ENCODE measurements around the gene TRIM2. TPM values are rescaled to one million over a fixed set of nuclear protein-coding genes. Genes with fewer than 3 reads are reported as not detected.
A peak's percentile ranks its signal among the peaks of the same experiment; 100 is the strongest.

Gene TRIM2
- total RNA-seq, 1 donor from 2014 or later, result 0.09 TPM

- Mint-ChIP-seq H3K9me3 (no peaks in the 10 kb centered on the region), H3K27me3 (ENCODE audit: low read depth) (peaks cover 57% of the 10 kb centered on the region), H3K27ac (no peak overlapping the region), H3K4me3 (ENCODE audit: low read depth) (no peak overlapping the region), H3K4me1 (ENCODE audit: low read depth) (peaks cover 5% of the 10 kb centered on the region), H3K36me3 (ENCODE audit: low read depth) (no peaks in the 10 kb centered on the region)
- intact Hi-C loops (cut with micrococcal nuclease), result no loop called here
- no peak for DNase-seq (ENCODE audit: low spot score)
Observed at GRCh38 chr4:153217440-153217839, 13.2 kb downstream of the TRIM2 start.

GRCh38 chr4:153218961-153219360, 14.7 kb downstream of the TRIM2 start:
- no peak for DNase-seq (ENCODE audit: low spot score)
- intact Hi-C loops (cut with micrococcal nuclease), result no loop called here
- Mint-ChIP-seq H3K27me3 (ENCODE audit: low read depth) (peaks cover 69% of the 10 kb centered on the region), H3K4me3 (ENCODE audit: low read depth) (no peak overlapping the region), H3K36me3 (ENCODE audit: low read depth) (no peaks in the 10 kb centered on the region), H3K9me3 (no peaks in the 10 kb centered on the region), H3K4me1 (ENCODE audit: low read depth) (peaks cover 9% of the 10 kb centered on the region), H3K27ac (no peak overlapping the region)

GRCh38 chr4:153220682-153221395, 16.6 kb downstream of the TRIM2 start:
- Mint-ChIP-seq H3K4me1 (ENCODE audit: low read depth) (peaks cover 9% of the 10 kb centered on the region), H3K4me3 (ENCODE audit: low read depth) (no peak overlapping the region), H3K27ac (no peak overlapping the region), H3K36me3 (ENCODE audit: low read depth) (no peaks in the 10 kb centered on the region), H3K27me3 (ENCODE audit: low read depth) (peaks cover 77% of the 10 kb centered on the region), H3K9me3 (peaks cover 7% of the 10 kb centered on the region)
- intact Hi-C loops (cut with micrococcal nuclease), result loop anchor here (5.0 to 10.0 kb wide), 2 partner anchors 69 to 354 kb away; no protein-coding TSS in a partner anchor
- no peak for DNase-seq (ENCODE audit: low spot score)

- Mint-ChIP-seq H3K27ac (no peak overlapping the region), H3K9me3 (peaks cover 7% of the 10 kb centered on the region), H3K4me1 (ENCODE audit: low read depth) (peaks cover 9% of the 10 kb centered on the region), H3K27me3 (ENCODE audit: low read depth) (peaks cover 81% of the 10 kb centered on the region), H3K4me3 (ENCODE audit: low read depth) (peak overlapping the region; percentile 65), H3K36me3 (ENCODE audit: low read depth) (no peaks in the 10 kb centered on the region)
- intact Hi-C loops (cut with micrococcal nuclease), result loop anchor here (5.0 to 10.0 kb wide), 2 partner anchors 70 to 353 kb away; no protein-coding TSS in a partner anchor
- no peak for DNase-seq (ENCODE audit: low spot score)
Observed at GRCh38 chr4:153221783-153222706, 17.8 kb downstream of the TRIM2 start.

GRCh38 chr4:153222707-153223426, 18.6 kb downstream of the TRIM2 start:
- no peak for DNase-seq (ENCODE audit: low spot score)
- peak overlapping the region; percentile 65 for H3K4me3 Mint-ChIP-seq (ENCODE audit: low read depth)
- intact Hi-C loops (cut with micrococcal nuclease), result loop anchor here (5.0 to 10.0 kb wide), 2 partner anchors 71 to 352 kb away; no protein-coding TSS in a partner anchor
- peaks cover 7% of the 10 kb centered on the region for H3K9me3 Mint-ChIP-seq
- no peaks in the 10 kb centered on the region for H3K36me3 Mint-ChIP-seq (ENCODE audit: low read depth)
- peaks cover 9% of the 10 kb centered on the region for H3K4me1 Mint-ChIP-seq (ENCODE audit: low read depth)
- H3K27me3 Mint-ChIP-seq (ENCODE audit: low read depth), result peaks cover 79% of the 10 kb centered on the region
- H3K27ac Mint-ChIP-seq, result no peak overlapping the region

DNA sequence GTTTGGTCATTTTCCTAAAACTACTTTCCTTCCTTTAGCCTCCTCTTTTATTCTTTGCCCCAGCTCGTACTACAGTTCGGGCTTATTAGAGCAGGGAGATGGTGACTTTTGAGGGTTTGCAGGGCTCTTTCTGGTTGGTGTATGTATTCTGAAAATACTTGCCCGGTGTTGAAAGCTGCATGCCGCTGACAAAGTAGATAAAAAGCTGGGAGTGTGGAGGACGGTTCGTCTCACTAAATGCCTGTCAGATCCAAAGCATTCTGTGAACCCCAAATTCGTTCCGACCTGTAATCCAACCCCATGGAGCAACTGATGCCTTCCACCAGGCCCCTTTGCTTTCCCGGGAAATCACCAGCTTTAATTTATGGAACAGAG, 19.2 kb downstream of the TRIM2 start:
- peaks cover 78% of the 10 kb centered on the region for H3K27me3 Mint-ChIP-seq (ENCODE audit: low read depth)
- H3K4me1 Mint-ChIP-seq (ENCODE audit: low read depth), result peaks cover 9% of the 10 kb centered on the region
- intact Hi-C loops (cut with micrococcal nuclease), result loop anchor here (5.0 to 10.0 kb wide), 2 partner anchors 71 to 351 kb away; no protein-coding TSS in a partner anchor
- peaks cover 7% of the 10 kb centered on the region for H3K9me3 Mint-ChIP-seq
- peak overlapping the region; percentile 27 for H3K4me3 Mint-ChIP-seq (ENCODE audit: low read depth)
- no peak overlapping the region for H3K27ac Mint-ChIP-seq
- DNase-seq (ENCODE audit: low spot score), result no peak
- no peaks in the 10 kb centered on the region for H3K36me3 Mint-ChIP-seq (ENCODE audit: low read depth)

- intact Hi-C loops (cut with micrococcal nuclease), result loop anchor here (5.0 to 10.0 kb wide), 2 partner anchors 72 to 351 kb away; no protein-coding TSS in a partner anchor
- DNase-seq (ENCODE audit: low spot score), result no peak
- Mint-ChIP-seq H3K27ac (no peak overlapping the region), H3K36me3 (ENCODE audit: low read depth) (no peaks in the 10 kb centered on the region), H3K9me3 (peaks cover 7% of the 10 kb centered on the region), H3K4me1 (ENCODE audit: low read depth) (peaks cover 9% of the 10 kb centered on the region), H3K4me3 (ENCODE audit: low read depth) (no peak overlapping the region), H3K27me3 (ENCODE audit: low read depth) (peaks cover 78% of the 10 kb centered on the region)
Observed at GRCh38 chr4:153223930-153224329, 19.7 kb downstream of the TRIM2 start.

DNA sequence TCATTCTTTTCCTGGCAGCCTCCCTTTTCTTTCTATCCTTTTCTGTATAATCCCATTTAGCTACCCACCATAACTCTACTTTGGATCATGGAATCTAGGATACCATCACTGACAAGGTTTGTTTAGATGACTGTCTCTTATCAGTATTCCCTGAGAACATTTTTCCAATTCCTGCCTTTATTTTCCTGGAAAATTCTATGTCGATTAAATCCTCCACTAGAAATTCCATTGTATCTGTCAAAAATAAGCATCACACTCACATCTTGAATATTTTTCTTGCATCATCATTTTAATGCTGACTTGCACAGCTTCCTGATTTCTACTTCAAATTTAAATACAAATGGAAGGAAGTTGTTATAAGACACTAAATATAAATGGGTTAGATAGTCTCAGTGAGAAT, 20.2 kb downstream of the TRIM2 start:
- Mint-ChIP-seq H3K4me1 (ENCODE audit: low read depth) (peaks cover 9% of the 10 kb centered on the region), H3K27me3 (ENCODE audit: low read depth) (peaks cover 76% of the 10 kb centered on the region), H3K36me3 (ENCODE audit: low read depth) (no peaks in the 10 kb centered on the region), H3K9me3 (peaks cover 7% of the 10 kb centered on the region), H3K27ac (no peak overlapping the region), H3K4me3 (ENCODE audit: low read depth) (no peak overlapping the region)
- intact Hi-C loops (cut with micrococcal nuclease), result loop anchor here (5.0 to 10.0 kb wide), 2 partner anchors 72 to 350 kb away; no protein-coding TSS in a partner anchor
- DNase-seq (ENCODE audit: low spot score), result no peak

- Mint-ChIP-seq H3K9me3 (peaks cover 7% of the 10 kb centered on the region), H3K4me3 (ENCODE audit: low read depth) (no peak overlapping the region), H3K36me3 (ENCODE audit: low read depth) (no peaks in the 10 kb centered on the region), H3K27me3 (ENCODE audit: low read depth) (peaks cover 60% of the 10 kb centered on the region), H3K4me1 (ENCODE audit: low read depth) (peaks cover 3% of the 10 kb centered on the region), H3K27ac (no peak overlapping the region)
- intact Hi-C loops (cut with micrococcal nuclease), result loop anchor here (10.0 kb wide), 1 partner anchor 347 kb away; no protein-coding TSS in a partner anchor
- no peak for DNase-seq (ENCODE audit: low spot score)
Observed at GRCh38 chr4:153227469-153228075, 23.3 kb downstream of the TRIM2 start.

DNA sequence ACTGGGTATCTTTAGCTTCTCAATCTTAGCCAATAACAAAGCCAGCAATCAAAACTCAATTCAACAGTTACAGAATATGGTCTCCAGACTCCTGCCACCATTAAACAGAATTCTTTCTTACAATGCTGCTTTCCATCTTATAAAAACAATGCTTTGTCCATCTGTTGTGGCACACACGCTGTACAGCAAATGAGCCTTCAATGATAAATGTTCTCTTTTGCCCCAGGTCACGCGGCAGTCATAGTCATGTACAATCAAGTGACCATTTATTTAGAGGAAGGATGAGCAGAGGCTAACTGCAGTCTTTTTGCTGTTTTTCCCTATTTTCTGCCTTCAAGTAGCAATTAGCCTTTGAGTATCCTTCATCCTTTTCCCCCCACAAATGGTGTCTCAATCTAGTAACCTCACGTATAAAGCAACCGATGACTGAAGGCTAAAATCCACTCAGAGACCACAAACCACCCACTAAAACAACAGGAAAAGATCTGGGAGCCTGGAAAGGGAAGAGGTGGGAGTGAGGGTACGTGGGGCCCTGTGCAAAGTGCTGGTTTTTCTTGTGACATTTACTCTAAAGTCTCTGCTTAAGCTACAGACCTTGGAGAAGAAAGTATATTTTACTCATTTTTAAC, 24.4 kb downstream of the TRIM2 start:
- intact Hi-C loops (cut with micrococcal nuclease), result loop anchor here (10.0 kb wide), 1 partner anchor 346 kb away; no protein-coding TSS in a partner anchor
- no peak for DNase-seq (ENCODE audit: low spot score)
- Mint-ChIP-seq H3K27ac (no peak overlapping the region), H3K36me3 (ENCODE audit: low read depth) (no peaks in the 10 kb centered on the region), H3K4me3 (ENCODE audit: low read depth) (no peak overlapping the region), H3K9me3 (peaks cover 7% of the 10 kb centered on the region), H3K4me1 (ENCODE audit: low read depth) (peaks cover 8% of the 10 kb centered on the region), H3K27me3 (ENCODE audit: low read depth) (peaks cover 62% of the 10 kb centered on the region)

- Mint-ChIP-seq H3K4me1 (ENCODE audit: low read depth) (peaks cover 8% of the 10 kb centered on the region), H3K27ac (no peak overlapping the region)
- intact Hi-C loops (cut with micrococcal nuclease), result loop anchor here (10.0 kb wide), 1 partner anchor 345 kb away; no protein-coding TSS in a partner anchor
Observed at GRCh38 chr4:153229545-153229944, 25.3 kb downstream of the TRIM2 start.

More at GRCh38 chr4:153229545-153229944, 25.3 kb downstream of the TRIM2 start:
- DNase-seq (ENCODE audit: low spot score), result no peak
- peaks cover 5% of the 10 kb centered on the region for H3K9me3 Mint-ChIP-seq
- peaks cover 53% of the 10 kb centered on the region for H3K27me3 Mint-ChIP-seq (ENCODE audit: low read depth)
- H3K4me3 Mint-ChIP-seq (ENCODE audit: low read depth), result no peak overlapping the region
- no peaks in the 10 kb centered on the region for H3K36me3 Mint-ChIP-seq (ENCODE audit: low read depth)
